Aorta (tissue), 5 donors: Measurements from ENCODE around the gene MRFAP1. TPM values are rescaled to one million over a fixed set of nuclear protein-coding genes. Genes with fewer than 3 reads are reported as not detected.
A peak's percentile ranks its signal among the peaks of the same experiment; 100 is the strongest.
"Not testable (repeated sequence)": the region's sequence is repeated elsewhere in the genome, so short reads cannot be mapped to it uniquely, and the experiment has no call there.

Experiments used
- ATAC-seq: fragments of 200-7000 bp; cut with Tn5 transposase; one replicate; pipeline ENCODE4 v1.9.1; 2022; ENCODE audit warnings: moderate library complexity; ENCODE audit not compliant: low FRiP score
- DNase-seq, 2 donors: peaks; one replicate each; pipeline ENCODE4 v3.0.0-alpha.2; 2020
- H3K27ac ChIP-seq, 2 donors: one replicate each; pipeline ENCODE4 v1.5.1; 2013; ENCODE audit warnings: low read length in 2 of 2, mild to moderate bottlenecking in 2 of 2, moderate library complexity in 2 of 2, control low read depth in 1 of 2, inconsistent platforms in 1 of 2, low read depth in 1 of 2
- H3K27me3 ChIP-seq, 2 donors: one replicate each; pipeline ENCODE4 v1.6.1; 2013; ENCODE audit warnings: control low read depth in 1 of 2, low read length in 1 of 2, mild to moderate bottlenecking in 1 of 2, moderate library complexity in 1 of 2; ENCODE audit not compliant: insufficient read depth in 2 of 2, control insufficient read depth in 1 of 2
- H3K36me3 ChIP-seq, 2 donors: one replicate each; pipeline ENCODE4 v1.6.1; 2013; ENCODE audit warnings: control low read depth in 1 of 2, low read length in 1 of 2, mild to moderate bottlenecking in 1 of 2; ENCODE audit not compliant: insufficient read depth in 2 of 2, control insufficient read depth in 1 of 2
- H3K4me1 ChIP-seq, 2 donors: one replicate each; pipeline ENCODE4 v1.6.1; 2013; ENCODE audit warnings: low read length in 2 of 2, control low read depth in 1 of 2, mild to moderate bottlenecking in 1 of 2, moderate library complexity in 1 of 2; ENCODE audit not compliant: insufficient read depth in 2 of 2, control insufficient read depth in 1 of 2
- H3K4me3 ChIP-seq, 2 donors: one replicate each; pipeline ENCODE4 v1.5.1; 2013; ENCODE audit warnings: low read length in 2 of 2, control low read depth in 1 of 2, mild to moderate bottlenecking in 1 of 2
- H3K9me3 ChIP-seq: one replicate; pipeline ENCODE4 v1.6.1; 2013; ENCODE audit warnings: mild to moderate bottlenecking, low read length; ENCODE audit not compliant: control insufficient read depth
- WGBS, 2 donors: extraction: QIAGEN DNeasy Blood & Tissue Kit; methylation state at CpG; one replicate each; pipeline ENCODE4 v1.1.7; 2013; 5-methylcytosine and 5-hydroxymethylcytosine counted together
- intact Hi-C, 2 donors: fragments of 100-400 bp; cut with DNase I; formaldehyde crosslinking; loops; one replicate each; pipeline versions ENCODE4 v1.14.2 to v1.15.0; 2022
- polyA plus RNA-seq, 2 donors: library from polyadenylated mRNA; stranded (reverse); fragments of 200-250 nt; gene quantifications; one replicate each; pipeline ENCODE4 v1.2.3, GENCODE V29; 2013
- total RNA-seq, 2 donors: library from RNA; stranded (reverse); fragmentation: NEBNext Ultra II Directional; extraction: Animal tissue kit (Norgen Biotek cat#: 25700); gene quantifications; one replicate each; pipeline ENCODE4 v1.2.1, GENCODE V29; 2021
- donor health status: healthy with polysubstance abuse.
- donor health status: Bipolar disorder and iron deficiency.
- donor health status: DM: no; HTN: no; CAD: no.
- donor health status: DM: no; HTN: no; CAD: no.
- donor health status: DM: yes; HTN: yes; CAD: no.

The MRFAP1 gene
- total and polyA plus RNA-seq, 4 donors = 244 to 419 (median 295) TPM

- DNase-seq (peak; percentile 9 to 38), ATAC-seq (no peak)
- Histone ChIP-seq H3K4me1 (no peaks in the 10 kb centered on the region), H3K9me3 (no peaks in the 10 kb centered on the region), H3K27ac (no peak overlapping the region), H3K27me3 (no peaks in the 10 kb centered on the region), H3K36me3 (peaks cover 0 to 1% of the 10 kb centered on the region in 2 donors), H3K4me3 (no peak overlapping the region)
- 81 to 87% methylated on average over 2 of the region's 2 CpGs for WGBS, 2 donors
- intact Hi-C loops = no loop called here
Observed at GRCh38 chr4:6622744-6623143, 17.7 kb upstream of the MRFAP1 start.

- H3K27me3 ChIP-seq = no peaks in the 10 kb centered on the region
- no peaks in the 10 kb centered on the region for H3K36me3 ChIP-seq
- WGBS, 2 donors = 88 to 91% methylated on average over 9 of the region's 9 CpGs
- H3K9me3 ChIP-seq = no peaks in the 10 kb centered on the region
- H3K4me3 ChIP-seq = no peak overlapping the region
- intact Hi-C loops = no loop called here
- ATAC-seq (no peak), DNase-seq (no peak)
- no peaks in the 10 kb centered on the region for H3K4me1 ChIP-seq
- H3K27ac ChIP-seq = no peak overlapping the region
Observed at GRCh38 chr4:6625256-6625655, 15.2 kb upstream of the MRFAP1 start.

GRCh38 chr4:6626066-6626465 lies 14.4 kb upstream of the MRFAP1 start:
- ATAC-seq (no peak), DNase-seq (no peak)
- Histone ChIP-seq H3K27me3 (no peaks in the 10 kb centered on the region), H3K4me3 (no peak overlapping the region), H3K4me1 (no peaks in the 10 kb centered on the region), H3K36me3 (no peaks in the 10 kb centered on the region), H3K27ac (no peak overlapping the region), H3K9me3 (no peaks in the 10 kb centered on the region)
- intact Hi-C loops = no loop called here
- WGBS, 2 donors = 90 to 93% methylated on average over 11 of the region's 11 CpGs

- ATAC-seq (no peak), DNase-seq (no peak)
- Histone ChIP-seq H3K36me3 (no peaks in the 10 kb centered on the region), H3K27me3 (no peaks in the 10 kb centered on the region), H3K4me1 (no peaks in the 10 kb centered on the region), H3K9me3 (no peaks in the 10 kb centered on the region), H3K4me3 (no peak overlapping the region), H3K27ac (no peak overlapping the region)
- 73 to 77% methylated on average over 3 of the region's 3 CpGs for WGBS, 2 donors
- intact Hi-C loops = no loop called here
Observed at GRCh38 chr4:6627832-6628231, 12.7 kb upstream of the MRFAP1 start.

- intact Hi-C loops, ATAC-seq, H3K4me1 ChIP-seq, H3K4me3 ChIP-seq, H3K27ac ChIP-seq, DNase-seq, H3K27me3 ChIP-seq, H3K9me3 ChIP-seq, H3K36me3 ChIP-seq: not testable (repeated sequence)
- 94 to 96% methylated on average over 1 of the region's 1 CpG for WGBS, 2 donors
Observed at GRCh38 chr4:6628484-6628883, 12.0 kb upstream of the MRFAP1 start.

GRCh38 chr4:6632125-6632524 lies 8.4 kb upstream of the MRFAP1 start:
- Histone ChIP-seq H3K4me3 (no peak overlapping the region), H3K9me3 (no peaks in the 10 kb centered on the region), H3K27me3 (no peaks in the 10 kb centered on the region), H3K4me1 (no peaks in the 10 kb centered on the region), H3K36me3 (no peaks in the 10 kb centered on the region), H3K27ac (no peak overlapping the region)
- ATAC-seq = no peak
- intact Hi-C loops = no loop called here
- DNase-seq = no peak
- 93 to 96% methylated on average over 4 of the region's 4 CpGs for WGBS, 2 donors

- WGBS, 2 donors = 82 to 84% methylated on average over 10 of the region's 10 CpGs
- Histone ChIP-seq H3K9me3 (no peaks in the 10 kb centered on the region), H3K27me3 (no peaks in the 10 kb centered on the region), H3K27ac (no peak overlapping the region), H3K36me3 (no peaks in the 10 kb centered on the region), H3K4me1 (no peaks in the 10 kb centered on the region), H3K4me3 (no peak overlapping the region)
- DNase-seq (no peak), ATAC-seq (no peak)
- intact Hi-C loops = no loop called here
Observed at GRCh38 chr4:6633091-6633906, 7.2 kb upstream of the MRFAP1 start.

- 91 to 92% methylated on average over 9 of the region's 9 CpGs for WGBS, 2 donors
- DNase-seq (no peak), ATAC-seq (no peak)
- H3K27ac ChIP-seq = no peak overlapping the region
- intact Hi-C loops = no loop called here
- no peaks in the 10 kb centered on the region for H3K4me1 ChIP-seq
- no peaks in the 10 kb centered on the region for H3K36me3 ChIP-seq
- no peaks in the 10 kb centered on the region for H3K9me3 ChIP-seq
- no peaks in the 10 kb centered on the region for H3K27me3 ChIP-seq
- no peak overlapping the region for H3K4me3 ChIP-seq
Observed at GRCh38 chr4:6634746-6635145, 5.7 kb upstream of the MRFAP1 start.

GRCh38 chr4:6639137-6639680 lies 1.3 kb upstream of the MRFAP1 start:
- DNase-seq (no peak), ATAC-seq (no peak)
- intact Hi-C loops = no loop called here
- Histone ChIP-seq H3K9me3 (no peaks in the 10 kb centered on the region), H3K4me3 (no peak overlapping the region), H3K36me3 (peaks cover 0 to 2% of the 10 kb centered on the region in 2 donors), H3K27ac (no peak overlapping the region), H3K4me1 (peaks cover 0 to 6% of the 10 kb centered on the region in 2 donors), H3K27me3 (no peaks in the 10 kb centered on the region)
- WGBS, 2 donors = 94 to 95% methylated on average over 13 to 14 of the region's 14 CpGs
